Medulla oblongata (tissue), 1 donor: ENCODE data around the gene RPA4.
"Not testable (repeated sequence)": the region's sequence is repeated elsewhere in the genome, so short reads cannot be mapped to it uniquely, and the experiment has no call there.

Source experiments
- DNase-seq: peaks from one replicate; pipeline ENCODE4 v3.0.0-alpha.2; 2015; ENCODE audit errors: extremely low spot score

RPA4 gene, protein sequence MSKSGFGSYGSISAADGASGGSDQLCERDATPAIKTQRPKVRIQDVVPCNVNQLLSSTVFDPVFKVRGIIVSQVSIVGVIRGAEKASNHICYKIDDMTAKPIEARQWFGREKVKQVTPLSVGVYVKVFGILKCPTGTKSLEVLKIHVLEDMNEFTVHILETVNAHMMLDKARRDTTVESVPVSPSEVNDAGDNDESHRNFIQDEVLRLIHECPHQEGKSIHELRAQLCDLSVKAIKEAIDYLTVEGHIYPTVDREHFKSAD

DNA sequence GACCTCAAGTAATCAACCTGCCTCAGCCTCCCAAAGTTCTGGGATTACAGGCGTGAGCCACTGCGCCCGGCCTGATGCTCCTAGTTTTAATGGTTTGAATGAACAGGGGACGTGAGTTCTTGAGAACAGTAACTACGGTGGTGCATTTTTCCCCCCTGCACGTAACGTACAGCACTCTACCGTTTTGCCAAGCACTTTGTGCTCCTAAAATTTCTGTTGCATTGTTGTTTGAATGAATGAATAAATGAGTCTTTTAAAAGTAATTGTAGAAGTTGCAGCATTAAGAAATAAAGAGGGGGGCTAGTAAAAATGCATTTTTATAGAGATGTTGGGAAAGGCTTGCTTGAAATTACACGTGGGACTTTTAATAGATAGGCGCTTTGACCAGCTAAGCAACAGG is at the start of gene RPA4:
TSS of gene RPA4 (plus strand) at position 301 of the 400 bp plus-strand sequence. CDS start 403 bp downstream, outside the sequence.
- no peak for DNase-seq

DNA sequence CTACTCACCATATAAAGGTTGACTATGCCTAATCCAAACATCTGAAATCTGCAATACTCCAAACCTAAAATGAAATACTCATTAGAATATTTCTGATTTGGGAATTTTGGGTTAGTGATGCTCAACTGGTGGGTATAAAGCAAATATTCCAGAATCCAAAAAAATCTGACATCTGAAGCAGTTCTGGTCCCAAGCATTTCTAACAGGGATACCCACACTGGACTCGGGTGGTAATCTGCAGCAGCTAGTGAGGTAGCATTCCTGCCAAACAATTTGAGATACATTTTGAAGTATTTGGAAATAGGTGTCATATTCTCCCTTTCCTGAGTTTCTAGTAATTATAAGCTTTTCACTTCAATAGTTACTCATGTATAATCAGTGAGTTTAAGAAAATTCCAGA is 49.6 kb upstream of the RPA4 start:
- DNase-seq, result no peak

DNA sequence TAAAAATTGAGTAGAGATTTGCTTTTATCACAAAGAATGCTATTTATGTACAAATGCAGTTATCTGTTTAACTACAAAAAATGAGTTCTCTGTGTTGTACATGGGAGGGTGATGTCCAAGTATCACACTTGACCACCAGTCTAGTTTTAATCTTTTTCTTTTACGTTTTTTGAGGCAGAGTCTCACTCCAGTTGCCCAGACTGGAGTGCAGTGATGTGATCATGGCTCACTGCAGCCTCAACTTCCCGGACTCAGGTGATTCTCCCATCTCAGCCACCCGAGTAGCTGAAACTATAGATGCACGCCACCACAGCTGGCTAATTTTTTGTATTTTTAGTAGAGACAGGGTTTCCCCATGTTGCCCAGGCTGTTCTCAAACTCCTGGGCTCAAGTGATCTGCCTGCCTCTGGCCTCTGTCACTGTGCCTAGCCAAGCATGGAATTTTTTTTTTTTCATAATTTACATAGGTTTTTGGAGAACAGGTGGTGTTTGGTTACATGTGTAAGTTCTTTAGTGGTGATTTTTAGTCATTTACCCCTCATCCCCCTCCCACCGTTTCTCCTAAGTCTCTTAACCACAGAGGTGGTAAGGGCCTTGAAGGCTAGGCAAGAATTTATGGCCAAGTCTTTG is 47.9 kb upstream of the RPA4 start:
- no peak for DNase-seq

DNA sequence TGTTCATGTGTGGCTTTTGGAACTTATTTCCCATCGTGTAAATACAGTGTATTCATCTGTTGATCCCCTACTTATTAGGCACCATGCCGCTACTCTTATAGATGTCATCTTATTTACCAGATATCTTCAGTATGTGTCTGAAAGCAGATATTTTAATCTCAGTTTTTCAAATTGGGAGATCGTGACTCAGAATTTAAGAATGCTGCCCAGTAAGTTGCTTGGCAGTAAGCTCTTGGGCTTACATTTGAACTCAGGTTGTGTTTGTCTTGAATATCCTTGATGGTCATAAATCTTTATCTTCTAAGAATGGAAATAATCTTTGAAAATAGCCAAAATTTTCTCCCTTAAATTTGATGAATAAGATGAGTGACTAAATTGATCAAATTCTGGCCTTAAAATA is 45.9 kb upstream of the RPA4 start:
- no peak for DNase-seq

DNA sequence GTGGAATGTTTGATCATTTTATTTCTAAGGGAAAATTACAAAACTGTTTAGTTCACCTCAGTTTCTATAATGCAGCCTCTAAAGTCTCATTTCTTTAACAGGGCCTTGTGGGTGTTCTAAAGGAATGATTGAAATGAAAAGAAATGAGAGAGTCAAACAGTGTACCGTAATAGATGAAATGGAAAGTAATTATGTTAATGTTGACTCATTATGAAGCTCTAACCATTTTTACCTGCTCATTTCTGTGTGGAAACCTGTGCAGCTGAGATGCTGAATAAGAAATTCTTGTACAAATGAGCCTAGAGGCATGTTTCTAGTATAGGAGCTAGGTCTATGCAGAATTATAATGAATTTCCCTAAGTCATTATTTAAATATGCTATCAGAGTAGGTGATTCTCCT is 45.2 kb upstream of the RPA4 start:
- DNase-seq, result no peak

DNA sequence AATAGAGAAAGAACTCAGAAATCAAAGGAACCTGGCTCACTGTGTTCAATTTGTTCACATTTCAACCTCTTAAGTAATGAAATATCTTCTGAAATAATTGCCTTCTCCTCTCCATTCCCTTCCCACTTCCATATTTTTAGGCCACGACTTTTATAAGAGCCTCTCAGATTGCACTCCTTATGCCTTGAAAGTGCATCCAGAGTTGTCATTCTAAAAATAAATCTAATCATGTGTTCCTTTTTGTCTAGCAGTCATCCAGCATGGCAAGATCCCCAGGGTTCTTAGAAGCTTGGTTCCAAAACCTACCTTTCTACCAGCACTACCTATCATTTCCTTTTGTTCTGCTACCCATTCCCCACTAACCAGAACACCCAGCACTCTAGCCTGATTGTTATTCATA is 42.4 kb upstream of the RPA4 start:
- DNase-seq, result no peak

DNA sequence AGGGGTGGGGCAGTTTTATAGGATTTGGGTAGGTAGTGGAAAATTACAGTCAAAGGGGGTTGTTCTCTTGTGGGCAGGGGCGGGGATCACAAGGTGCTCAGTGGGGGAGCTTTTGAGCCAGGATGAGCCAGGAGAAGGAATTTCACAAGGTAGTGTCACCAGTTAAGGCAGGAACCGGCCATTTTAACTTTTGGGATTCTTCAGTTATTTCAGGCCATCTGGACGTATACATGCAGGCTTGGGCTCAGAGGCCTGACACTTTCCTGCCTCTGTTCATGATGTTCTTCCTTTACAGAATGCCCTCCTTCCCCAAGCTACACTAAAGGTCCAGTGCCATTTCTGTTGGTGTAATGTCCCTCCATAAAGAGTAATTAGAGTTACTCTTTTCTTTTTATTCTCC is 41.8 kb upstream of the RPA4 start:
- DNase-seq, result not testable (repeated sequence)

DNA sequence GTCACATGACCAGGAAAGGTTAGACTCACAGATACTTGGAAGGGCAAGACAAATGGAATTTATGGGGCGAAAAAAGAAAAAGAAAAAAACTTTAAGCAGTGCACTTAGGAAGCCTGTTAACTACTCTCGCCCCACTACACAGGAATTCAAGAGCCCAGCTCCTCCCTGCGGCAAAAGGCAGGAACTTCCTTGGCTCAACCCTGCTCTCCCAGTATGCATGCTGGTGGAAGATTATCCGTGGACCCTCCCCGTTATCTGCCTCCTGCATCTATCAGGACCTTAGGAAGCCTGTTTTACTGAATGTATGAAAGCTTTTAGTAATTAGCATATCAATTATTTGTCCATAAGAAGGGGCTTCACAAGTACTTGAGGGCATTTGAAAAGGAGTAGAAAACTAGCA is 40.1 kb upstream of the RPA4 start:
- no peak for DNase-seq

DNA sequence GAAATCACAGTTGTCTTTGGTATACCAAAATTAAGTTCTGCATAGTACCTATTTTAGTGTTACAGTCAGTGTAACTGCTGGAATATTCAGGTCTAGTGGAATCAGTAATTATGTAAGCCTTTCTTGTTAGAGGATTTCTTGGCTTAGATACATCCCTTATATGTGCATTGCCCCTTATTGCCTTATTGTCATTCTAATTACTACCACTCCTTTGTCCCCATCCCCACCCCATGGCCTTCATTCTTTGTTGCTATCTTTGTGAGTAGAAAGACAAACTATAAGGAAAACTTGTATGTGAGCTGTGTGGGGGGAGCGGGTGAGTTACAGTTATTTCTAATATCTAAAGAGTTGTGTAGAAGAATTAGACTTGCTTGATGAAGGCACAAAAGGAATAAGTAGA is 36.9 kb upstream of the RPA4 start:
- DNase-seq, result no peak

DNA sequence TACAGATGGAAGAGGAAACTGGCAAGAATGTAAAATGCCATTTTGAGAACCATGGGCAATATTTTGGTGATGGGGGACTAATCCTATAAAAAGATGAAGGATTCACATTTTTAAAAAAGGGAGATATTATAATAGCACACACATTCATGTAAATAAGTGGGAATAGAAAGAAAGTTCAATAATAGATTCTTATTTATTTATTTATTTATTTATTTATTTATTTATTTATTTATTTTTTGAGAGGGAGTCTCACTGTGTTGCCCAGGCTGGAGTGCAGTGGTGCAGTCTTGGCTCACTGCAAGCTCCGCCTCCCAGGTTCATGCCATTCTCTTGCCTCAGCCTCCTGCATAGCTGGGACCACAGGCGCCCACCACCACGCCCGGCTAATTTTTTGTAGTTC is 24.3 kb upstream of the RPA4 start:
- not testable (repeated sequence) for DNase-seq

DNA sequence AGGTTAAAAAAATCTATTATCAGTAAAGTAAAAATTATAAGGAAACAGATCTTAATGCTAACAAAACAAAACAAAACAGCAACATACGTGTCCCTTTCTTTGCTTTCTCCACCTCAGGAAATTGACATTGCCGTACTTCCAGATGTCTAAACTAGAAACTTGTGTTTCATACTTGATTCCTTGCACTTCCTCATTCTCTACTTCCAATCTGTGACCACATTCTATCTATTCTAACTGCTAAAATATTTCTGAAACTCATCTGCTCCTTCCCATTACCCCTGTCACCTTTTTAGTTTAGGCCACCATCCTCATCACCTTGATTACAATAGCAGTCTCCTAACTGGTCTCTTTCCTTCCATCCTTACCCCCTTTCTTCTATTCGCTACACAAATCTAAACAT is 22.5 kb upstream of the RPA4 start:
- no peak for DNase-seq

DNA sequence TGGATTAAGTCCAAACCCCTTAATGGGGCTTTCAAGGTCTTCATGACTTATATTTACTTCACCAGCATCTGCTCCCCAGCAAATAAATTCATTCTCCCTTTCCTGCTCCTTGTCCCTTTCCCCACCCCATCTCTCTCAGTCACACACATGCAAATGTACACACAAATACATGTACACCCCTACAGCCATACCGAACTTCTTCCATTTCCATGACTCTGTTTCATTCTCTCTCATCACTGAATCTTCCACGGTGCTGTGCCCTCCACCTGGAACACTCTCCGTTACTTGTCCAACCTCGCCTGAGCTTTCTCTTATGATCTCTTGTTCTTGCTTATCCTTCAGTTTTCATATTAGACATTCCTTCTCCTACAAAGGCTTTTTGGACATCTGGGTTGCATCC is 22.0 kb upstream of the RPA4 start:
- no peak for DNase-seq

DNA sequence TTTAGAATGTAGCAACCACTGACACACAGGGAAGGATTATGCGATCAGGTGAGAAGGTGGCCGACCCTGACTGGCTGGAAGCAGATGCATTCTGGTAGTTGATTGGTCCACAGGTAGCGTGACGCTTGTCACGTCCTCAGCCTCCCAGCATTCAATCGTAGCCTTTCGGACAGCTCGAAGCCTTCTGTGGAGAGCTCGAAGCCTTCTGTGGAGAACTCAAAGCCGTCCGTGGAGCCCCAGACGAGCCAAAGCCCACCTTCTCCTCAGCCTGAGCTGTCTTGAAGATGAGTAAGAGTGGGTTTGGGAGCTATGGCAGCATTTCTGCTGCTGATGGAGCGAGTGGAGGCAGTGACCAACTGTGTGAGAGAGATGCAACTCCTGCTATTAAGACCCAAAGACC is 319 bp downstream of the RPA4 start:
- DNase-seq, result no peak

DNA sequence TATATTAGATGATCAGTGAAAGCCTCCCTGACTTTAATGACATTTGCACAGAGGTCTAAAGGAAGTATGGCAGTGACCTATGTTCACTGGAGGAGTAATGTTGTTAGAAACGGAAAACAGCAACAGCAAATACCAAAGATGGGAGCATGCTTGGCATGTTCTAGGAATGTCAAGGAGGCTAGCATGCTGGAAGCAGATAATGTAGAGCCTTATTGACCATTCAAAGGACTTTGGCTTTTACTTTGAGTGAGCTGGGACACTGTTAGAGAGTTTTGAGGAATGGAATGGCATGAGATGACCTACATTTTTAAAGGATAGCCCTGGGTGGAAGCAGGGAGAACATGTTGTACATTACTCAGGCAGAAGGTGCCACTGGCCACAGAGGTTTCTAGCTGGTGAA is 6.0 kb downstream of the RPA4 start:
- DNase-seq, result no peak

DNA sequence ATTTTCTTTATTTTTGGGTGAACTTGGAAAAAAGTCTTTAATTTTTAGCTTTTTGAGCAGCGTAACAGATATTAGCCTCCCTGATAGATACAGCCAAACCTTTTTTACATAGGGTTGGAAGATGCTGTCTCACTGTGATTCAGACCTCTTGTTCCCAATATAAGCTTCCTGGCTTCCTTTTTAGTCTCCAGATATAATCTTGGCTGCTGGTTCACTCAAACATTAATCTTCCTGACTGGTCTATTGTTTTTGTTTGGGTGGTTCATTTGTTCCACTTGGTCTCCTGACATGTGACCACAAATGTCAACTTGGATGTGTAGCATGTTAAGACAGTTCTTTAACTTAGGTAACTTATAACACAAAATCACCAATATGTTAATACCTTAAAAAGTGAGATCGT is 23.0 kb downstream of the RPA4 start:
- DNase-seq, result no peak

DNA sequence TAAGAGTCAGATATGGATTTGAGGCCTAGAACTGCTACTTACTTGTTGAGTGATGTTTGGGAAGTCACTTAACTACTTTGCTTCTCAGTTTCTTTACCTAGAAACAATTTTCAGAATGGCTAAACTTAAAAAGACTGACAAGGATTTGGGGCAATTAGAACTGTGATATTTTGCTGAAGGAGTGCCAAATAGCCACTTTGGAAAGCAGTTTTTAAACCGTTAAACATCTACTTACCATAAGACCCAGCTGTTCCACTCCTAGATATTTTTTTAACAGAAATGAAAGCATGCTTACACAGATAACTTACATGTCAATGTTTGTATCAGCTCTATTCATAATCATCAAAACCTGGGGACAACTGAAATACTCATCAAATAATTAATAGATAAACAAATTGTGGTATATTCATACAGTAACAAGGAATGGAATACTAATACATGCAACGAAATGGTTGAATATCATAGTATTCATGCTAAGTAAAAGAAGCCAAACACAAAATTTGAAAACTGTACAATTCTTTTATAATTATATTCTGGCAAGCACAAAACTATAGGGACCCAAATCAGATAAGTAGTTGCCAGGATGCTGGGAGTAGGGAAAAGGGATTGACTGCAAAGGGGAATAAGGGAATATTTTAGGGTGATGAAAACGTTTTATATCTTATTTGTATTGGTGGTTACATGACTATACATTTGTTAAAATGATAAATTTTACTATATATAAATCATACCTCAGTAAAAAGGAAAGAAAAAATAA is 24.0 kb downstream of the RPA4 start:
- DNase-seq, result no peak

DNA sequence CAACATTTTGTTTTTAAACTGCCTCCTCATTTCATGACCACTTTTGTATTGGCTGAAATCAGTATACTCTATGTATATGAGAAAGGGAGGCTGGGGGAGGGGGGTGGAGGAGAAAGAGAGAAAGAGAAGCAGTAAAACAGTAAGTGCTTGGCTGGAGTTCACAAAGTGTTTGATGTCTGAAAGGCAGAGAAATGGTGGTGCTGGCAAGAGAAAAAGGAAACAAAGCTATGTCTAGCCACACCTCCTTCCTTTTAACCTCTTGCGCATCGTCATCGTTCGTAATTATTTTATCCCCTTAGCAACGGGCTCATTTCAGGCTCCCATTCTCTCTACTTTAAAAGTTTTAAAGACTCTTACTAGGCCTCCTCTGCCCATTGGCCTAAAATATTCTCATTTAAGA is 25.6 kb downstream of the RPA4 start:
- DNase-seq, result no peak

DNA sequence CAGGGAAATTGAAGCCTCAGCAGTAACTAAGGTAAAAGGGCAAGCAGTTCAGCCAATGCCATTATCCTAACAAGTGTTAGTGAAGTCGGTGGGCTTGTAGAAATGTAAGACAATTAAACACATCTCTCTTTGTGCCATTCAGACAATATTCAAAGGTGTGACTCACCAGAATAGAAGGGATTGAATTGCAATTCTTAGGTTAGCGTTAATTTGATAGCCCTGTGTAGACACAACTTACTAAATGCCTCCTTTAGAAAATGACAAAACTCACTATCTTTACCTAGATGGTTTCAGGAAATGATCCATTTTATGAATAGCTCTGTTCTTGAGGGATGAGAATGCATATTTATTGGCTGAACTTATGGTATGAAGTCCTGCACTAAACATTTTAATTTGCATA is 35.2 kb downstream of the RPA4 start:
- DNase-seq, result no peak

DNA sequence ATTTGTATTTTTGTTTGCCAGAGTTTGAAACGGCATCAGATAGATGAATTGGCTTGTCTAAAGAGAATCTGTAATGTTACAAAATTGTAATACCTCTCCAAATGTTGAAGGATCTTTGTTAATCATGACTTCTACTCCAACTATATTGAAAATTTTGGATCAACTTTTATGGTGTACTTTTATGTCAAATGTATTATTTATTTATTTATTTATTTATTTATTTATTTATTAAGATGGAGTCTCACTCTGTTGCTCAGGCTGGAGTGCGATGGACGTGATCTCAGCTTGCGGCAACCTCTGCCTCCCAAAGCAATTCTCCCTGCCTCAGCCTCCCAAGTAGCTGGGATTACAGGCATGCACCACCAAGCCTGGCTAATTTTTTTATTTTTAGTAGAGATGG is 36.0 kb downstream of the RPA4 start:
- DNase-seq, result no peak

DNA sequence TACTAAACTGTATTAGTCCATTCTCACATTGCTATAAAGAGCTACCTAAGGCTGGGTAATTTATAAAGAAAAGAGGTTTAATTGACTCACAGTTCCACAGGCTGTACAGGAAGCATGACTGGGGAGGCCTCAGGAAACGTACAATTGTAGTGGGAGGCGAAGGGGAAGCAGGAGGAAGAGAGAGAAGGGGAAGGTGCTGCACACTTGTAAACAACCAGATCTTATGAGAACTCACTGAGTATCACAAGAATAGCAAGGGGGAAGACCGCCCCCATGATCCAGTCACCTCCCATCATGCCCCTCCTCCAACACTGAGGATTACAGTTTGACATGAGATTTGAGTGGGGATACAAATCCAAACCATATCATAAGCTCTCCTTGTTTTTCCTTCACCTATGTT is 40.9 kb downstream of the RPA4 start:
- DNase-seq, result no peak

DNA sequence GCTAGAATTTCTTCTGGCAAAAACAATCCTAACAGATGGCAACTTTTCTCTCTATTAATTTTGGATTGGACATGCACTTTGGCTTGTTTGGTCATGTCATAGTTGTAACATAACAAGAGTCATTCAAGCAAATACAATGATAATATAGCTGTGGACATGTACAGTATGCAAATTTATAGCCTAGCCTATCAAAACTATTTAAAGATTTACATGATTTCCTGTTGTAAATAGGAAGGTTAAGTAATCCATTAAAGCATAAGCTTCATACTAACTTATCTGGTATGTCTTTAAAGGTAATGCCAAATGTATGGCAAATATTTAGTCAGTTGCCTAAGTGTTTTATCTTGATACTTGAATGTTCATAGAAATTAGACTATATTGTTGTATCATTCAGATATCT is 45.3 kb downstream of the RPA4 start:
- DNase-seq, result no peak
